HT-29 (cell line): ENCODE measurements around the gene CDH4. TPM values are rescaled to one million over a fixed set of nuclear protein-coding genes. Genes with fewer than 3 reads are reported as not detected.

ENCODE experiments used
- DNase-seq: peaks from one replicate; pipeline ENCODE4 v3.0.0-alpha.2; 2015; ENCODE audit warnings: low spot score
- total RNA-seq: library from RNA; depleted of rRNA; stranded (reverse); fragments of >200 nt; shearing (Covaris generic); gene quantifications from 2 replicates; pipeline ENCODE4 v1.2.3, GENCODE V29; 2014

Gene CDH4
- total RNA-seq, 1 experiment from 2014 or later, result not detected

DNA sequence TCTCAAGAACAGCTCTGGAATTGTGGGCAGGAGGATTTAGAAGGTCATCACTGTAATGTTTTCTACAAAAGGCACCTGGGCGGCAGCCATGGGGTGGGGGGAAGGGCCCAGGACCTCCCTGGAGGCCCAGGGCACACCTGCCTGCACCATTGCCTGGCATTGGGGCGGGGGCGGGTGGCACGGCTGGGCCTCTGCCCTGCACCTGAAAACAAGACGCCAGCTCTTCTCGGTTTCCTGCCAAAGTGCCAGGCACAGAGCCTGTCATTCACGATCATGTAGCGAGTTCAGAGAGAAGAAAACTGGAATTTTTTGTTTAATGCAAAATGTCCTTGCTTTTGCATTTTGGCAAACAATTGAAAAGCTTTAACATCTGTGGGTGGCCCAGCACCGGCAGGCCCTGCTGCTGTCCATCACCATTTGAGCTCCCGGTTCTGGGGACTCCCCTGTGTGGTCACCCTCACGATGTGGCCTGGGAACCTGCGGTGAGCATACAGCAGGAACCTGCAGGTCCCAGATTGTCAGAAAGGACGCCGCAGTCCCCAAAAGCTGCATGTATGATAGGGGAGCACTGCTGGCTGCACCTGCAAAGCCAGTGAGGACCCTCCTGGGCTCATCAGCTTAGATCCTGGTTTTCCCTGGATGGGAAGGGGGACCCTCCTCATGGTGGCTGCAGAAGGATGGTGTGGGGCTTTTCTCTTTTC lies 262.9 kb downstream of the CDH4 start:
- DNase-seq, result no peak

- no peak for DNase-seq
These were observed 263.9 kb downstream of the CDH4 start for GRCh38 chr20:61515922-61516321.

GRCh38 chr20:61516346-61517208 lies 264.5 kb downstream of the CDH4 start:
- no peak for DNase-seq

- DNase-seq, result no peak
These were observed 265.4 kb downstream of the CDH4 start for GRCh38 chr20:61517419-61517818.

DNA sequence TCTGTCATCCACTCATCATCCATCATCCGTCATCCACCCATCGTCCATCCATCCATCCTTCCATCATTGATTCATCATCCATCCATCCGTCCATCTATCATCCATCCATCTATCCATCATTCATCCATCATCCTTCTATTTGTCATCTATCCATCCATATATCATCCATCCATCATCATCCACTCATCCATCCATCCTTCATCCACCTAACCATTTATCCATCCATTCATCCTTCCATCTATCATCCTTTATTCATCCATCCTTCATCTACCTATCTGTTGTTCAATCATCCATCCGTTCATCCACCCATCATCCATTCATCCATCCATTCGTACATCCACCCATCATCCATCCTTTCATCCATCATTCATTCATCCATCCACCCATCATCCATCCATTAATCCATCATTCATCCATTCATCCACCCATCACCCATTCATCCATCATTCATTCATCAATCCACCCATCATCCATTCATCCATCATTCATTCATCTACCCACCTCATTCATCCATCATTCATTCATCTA lies 266.4 kb downstream of the CDH4 start:
- no peak for DNase-seq

DNA sequence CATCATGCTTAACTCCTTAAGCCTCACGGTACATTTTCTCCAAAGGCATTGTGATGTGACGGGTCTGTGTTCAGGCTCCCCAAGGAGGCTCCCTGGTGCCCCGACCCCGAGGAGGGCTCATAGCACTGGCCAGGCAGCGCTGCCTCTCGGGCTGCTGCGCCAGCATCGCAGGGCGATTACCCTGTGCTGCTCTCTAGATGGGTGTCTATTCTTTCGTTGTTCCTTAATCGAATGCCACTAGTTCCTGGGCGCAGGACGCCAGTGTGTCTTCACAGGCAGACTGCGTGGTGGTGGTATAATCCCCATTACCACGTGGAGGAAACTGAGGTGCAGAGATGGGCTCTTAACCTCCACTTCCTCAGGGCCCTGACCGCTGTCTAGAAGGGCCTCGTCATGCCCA lies 267.4 kb downstream of the CDH4 start:
- no peak for DNase-seq

DNA sequence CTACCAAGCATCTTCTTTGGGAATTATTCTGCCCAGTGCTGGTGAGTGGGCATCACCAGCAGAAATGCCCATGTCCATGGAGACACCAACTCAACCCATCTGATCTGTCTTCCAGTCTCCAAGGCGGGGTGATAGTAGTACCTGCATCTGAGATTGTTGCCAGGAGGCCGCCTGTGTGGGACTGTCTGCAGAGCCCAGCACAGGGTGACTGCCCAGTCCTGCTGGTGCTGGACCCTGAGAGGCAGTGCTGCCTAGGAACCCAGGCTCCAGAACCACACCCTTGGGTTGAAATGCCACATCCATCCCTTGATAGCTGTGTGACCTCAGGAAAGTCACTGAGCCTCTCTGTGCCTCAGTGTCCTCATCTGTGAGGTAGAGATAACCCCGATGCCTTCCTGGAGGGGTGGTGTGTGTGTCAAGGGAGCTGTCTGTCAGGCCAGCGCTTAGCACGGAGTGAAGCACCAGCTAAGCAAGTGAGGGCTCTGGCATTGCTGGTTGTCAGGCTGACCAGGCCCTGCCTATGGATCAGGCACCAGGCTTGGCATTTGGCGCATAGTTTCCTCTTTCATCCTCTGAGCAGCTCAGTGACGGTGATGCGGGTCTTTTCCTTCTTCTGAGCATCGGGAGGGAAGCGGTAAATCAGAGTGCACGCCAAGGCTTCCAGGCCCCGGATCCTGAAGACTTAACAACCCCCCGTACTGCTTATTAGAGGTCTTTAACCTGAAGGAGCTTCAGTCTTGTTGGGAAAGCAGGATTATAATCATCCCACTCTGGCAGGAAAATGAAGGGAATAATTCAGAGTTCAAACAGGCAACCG lies 268.2 kb downstream of the CDH4 start:
- no peak for DNase-seq

- no peak for DNase-seq
These were observed 268.9 kb downstream of the CDH4 start for GRCh38 chr20:61520893-61521460.

DNA sequence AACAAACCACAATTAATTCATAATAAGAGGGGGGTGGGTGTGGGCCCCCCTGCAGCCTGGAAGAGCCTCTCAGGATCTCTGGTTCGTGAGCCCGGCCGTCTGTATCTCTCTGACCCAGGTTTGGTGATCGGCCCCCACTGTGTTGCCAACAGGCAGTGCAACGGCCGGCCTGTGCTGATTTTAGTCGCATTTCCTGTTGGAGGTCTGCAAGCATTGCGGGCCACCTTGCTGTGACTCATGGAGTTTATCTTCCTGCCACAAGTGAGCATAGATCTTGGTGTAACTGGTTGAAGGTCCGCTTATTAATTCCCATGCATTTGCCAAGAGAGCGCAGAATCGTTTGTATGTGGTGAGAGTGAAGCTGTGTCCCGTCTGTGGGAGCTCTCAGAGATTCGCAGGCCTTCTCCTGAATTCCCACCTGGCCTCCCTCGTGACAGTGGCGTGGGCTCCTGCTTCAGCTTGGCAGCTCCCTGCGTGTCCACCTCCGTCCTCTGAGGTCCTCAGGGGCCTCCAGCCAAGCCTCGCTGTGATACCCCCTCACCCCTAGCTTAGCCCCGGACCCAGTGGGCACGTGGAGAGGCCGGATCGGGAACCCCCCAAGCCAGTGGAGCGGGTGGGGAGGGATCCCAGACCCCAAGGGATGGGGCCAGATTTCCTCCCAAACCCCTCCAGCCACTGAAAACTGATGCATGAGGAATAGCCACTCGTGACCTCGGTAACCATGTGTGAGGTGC lies 269.8 kb downstream of the CDH4 start:
- no peak for DNase-seq

DNA sequence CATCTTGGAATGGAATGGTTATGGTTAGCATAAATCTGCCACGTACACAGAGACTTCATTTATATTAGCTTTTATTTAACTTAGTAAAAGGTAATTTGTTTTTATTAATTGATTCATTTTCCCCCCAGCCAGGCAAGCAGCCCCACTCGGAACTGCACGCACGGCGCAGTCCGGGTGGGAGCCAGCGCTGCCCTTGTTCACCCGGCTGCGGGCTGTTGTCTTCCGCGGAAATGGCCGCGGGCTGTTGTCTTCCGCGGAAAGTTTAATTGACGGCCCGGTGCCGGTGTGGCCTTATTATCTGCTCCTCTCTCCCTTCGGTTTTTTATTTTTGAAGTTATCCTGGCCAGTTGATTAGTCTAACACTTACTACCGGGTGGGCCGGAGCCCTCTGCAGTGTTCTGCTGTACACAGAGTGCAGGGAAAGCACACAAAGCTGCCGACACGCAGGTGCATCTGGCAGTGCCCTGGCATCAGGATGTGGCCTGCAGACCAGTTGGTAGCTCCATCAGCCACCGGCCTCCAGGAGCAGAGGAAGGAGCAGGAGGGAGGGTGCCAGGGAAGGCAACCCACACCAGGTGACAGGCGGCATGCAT lies 270.5 kb downstream of the CDH4 start:
- no peak for DNase-seq

- no peak for DNase-seq
These were observed 271.1 kb downstream of the CDH4 start for GRCh38 chr20:61523145-61523544.

DNA sequence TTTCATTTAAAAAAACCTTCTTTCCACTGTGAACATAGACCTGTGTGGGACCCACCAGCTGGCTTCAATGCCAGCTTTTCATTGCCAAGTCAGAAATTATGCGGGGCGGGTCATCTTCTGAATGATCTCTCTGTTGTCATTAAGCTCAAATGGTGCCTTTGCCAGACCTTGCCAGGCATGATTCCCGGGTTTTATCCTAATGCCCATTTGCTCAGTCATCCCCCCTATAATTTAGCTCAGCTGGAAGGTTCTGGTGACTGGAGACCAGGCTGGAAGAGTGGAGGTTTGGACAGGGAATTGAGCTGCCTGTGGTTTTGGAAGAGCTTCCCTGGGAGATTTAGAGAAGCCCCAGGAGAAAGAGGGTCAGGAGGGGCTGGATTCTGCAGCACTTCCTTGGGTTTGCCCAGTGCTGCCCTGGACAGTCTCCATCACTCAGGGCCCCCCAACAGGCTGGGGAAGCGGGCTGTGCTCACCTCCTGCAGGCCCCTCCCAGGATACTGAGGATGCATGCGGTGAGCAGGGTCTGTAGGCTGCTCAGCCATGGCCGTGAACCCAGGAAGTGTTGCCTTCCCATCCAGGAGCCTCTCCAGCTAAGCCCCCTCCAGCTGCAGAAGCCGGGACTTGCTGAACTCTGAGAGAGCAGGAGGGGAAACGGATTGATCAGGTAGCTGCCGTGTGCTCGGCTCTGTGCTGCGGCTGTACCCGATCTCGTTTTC lies 273.0 kb downstream of the CDH4 start:
- DNase-seq, result no peak

GRCh38 chr20:61525781-61526431 lies 273.8 kb downstream of the CDH4 start:
- DNase-seq, result no peak

GRCh38 chr20:61526907-61527306 lies 274.8 kb downstream of the CDH4 start:
- no peak for DNase-seq

DNA sequence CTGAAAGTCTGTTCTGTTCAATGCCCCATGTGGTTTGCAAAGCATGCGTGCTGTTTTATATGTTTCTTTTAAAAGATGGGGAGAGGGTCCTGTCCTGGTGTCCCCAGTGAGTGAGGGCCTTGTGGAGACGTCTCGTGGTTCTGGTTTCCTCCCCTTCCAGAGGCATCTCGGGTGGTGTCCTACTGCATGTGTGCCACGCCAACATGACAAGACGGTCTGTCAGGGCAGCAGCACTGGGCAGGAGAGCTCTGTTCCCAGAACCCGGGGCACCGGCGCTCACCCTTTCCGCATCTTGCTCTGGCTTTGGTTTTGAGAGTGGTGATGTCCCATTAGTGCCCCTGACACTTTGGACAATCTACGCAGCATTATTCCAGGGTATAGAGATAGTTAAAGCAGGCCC lies 275.6 kb downstream of the CDH4 start:
- no peak for DNase-seq

DNA sequence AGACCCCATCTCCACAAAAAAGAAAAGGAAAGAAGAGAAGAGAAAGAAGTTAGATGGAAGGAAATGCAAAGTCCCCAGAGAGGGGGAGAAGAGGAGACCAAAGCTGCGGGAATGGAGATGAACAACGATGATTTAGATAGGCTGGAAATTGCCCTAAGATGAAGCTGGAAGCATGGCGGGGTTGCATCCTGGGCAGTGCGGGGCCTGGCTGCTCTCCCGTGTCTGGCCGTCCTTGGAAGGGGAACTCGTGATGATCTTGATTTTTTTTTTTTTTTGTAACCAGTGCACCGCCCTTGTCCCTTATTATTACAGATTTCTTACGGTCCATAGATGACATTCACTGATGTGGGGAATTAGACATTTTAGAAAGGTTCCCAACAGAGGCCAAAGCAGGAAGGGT lies 276.5 kb downstream of the CDH4 start:
- no peak for DNase-seq

DNA sequence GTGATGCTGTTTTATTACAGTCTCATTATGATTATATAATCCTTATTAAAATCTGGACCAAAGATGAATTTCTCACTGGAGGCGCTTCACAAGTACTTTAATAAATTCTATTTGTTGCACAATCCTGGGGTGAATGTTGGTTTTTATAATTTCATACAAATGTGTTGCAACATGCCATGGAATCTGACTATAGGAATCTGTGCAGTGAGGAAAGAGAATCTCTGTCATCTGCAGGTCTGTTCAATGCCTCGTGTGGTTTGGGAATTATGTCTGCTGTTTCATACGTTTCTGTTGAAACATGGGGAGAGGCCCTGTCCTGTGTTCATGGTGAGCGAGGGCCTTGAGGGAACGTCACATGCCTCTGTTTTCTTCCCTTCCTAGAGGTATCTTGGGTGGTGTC lies 277.3 kb downstream of the CDH4 start:
- no peak for DNase-seq

- DNase-seq, result no peak
These were observed 279.7 kb downstream of the CDH4 start for GRCh38 chr20:61531553-61532345.
